Ectodermal cell (in vitro differentiated cells): Measurements from ENCODE around the gene CCDC85A.

Experiments
- H3K27ac ChIP-seq: 2 replicates; pipeline ENCODE4 v1.7.0; 2013; ENCODE audit warnings: mild to moderate bottlenecking, low read depth, low read length; ENCODE audit not compliant: insufficient read depth, poor library complexity, severe bottlenecking
- H3K27me3 ChIP-seq: 2 replicates; pipeline ENCODE4 v1.7.0; 2013; ENCODE audit warnings: mild to moderate bottlenecking, low read length; ENCODE audit not compliant: insufficient read depth, control insufficient read depth, poor library complexity, severe bottlenecking
- H3K36me3 ChIP-seq: one replicate; pipeline ENCODE4 v1.7.0; 2013; ENCODE audit warnings: low read length; ENCODE audit not compliant: control insufficient read depth, insufficient read depth
- H3K4me1 ChIP-seq: one replicate; pipeline ENCODE4 v1.7.0; 2013; ENCODE audit warnings: low read length; ENCODE audit not compliant: control insufficient read depth, insufficient read depth
- H3K4me3 ChIP-seq: 2 replicates; pipeline ENCODE4 v1.7.0; 2013; ENCODE audit warnings: low read depth, low read length, control low read depth; ENCODE audit not compliant: insufficient read depth
- H3K9me3 ChIP-seq: 2 replicates; pipeline ENCODE4 v1.7.0; 2013; ENCODE audit warnings: mild to moderate bottlenecking, low read length, moderate library complexity; ENCODE audit not compliant: control insufficient read depth
- WGBS, 2 experiments: methylation state at CpG; one replicate each; pipeline ENCODE4 v1.1.7; 2013; ENCODE audit warnings: missing lambda C conversion rate in 2 of 2; 5-methylcytosine and 5-hydroxymethylcytosine counted together

The CCDC85A gene

GRCh38 chr2:56231361-56231760 is 47.6 kb downstream of the CCDC85A start:
- Histone ChIP-seq H3K27ac (no peak overlapping the region), H3K36me3 (no peaks in the 10 kb centered on the region), H3K27me3 (no peaks in the 10 kb centered on the region), H3K9me3 (no peaks in the 10 kb centered on the region), H3K4me3 (no peak overlapping the region), H3K4me1 (no peaks in the 10 kb centered on the region)
- WGBS, 2 experiments, result 91 to 95% methylated on average over 3 of the region's 3 CpGs

GRCh38 chr2:56232912-56233311 is 49.1 kb downstream of the CCDC85A start:
- H3K27ac ChIP-seq, result no peak overlapping the region
- no peaks in the 10 kb centered on the region for H3K36me3 ChIP-seq
- WGBS, 2 experiments, result 38 to 39% methylated on average over 2 of the region's 2 CpGs
- H3K4me3 ChIP-seq, result no peak overlapping the region
- H3K9me3 ChIP-seq, result no peaks in the 10 kb centered on the region
- H3K27me3 ChIP-seq, result no peaks in the 10 kb centered on the region
- no peaks in the 10 kb centered on the region for H3K4me1 ChIP-seq

GRCh38 chr2:56234241-56234640 is 50.5 kb downstream of the CCDC85A start:
- H3K4me3 ChIP-seq, result no peak overlapping the region
- H3K27me3 ChIP-seq, result no peaks in the 10 kb centered on the region
- no peak overlapping the region for H3K27ac ChIP-seq
- H3K4me1 ChIP-seq, result no peaks in the 10 kb centered on the region
- H3K36me3 ChIP-seq, result no peaks in the 10 kb centered on the region
- WGBS, 2 experiments, result 57 to 58% methylated on average over 2 of the region's 2 CpGs
- no peaks in the 10 kb centered on the region for H3K9me3 ChIP-seq

- Histone ChIP-seq H3K27me3 (no peaks in the 10 kb centered on the region), H3K9me3 (no peaks in the 10 kb centered on the region), H3K27ac (no peak overlapping the region), H3K4me1 (no peaks in the 10 kb centered on the region), H3K4me3 (no peak overlapping the region), H3K36me3 (no peaks in the 10 kb centered on the region)
- WGBS, 2 experiments, result 83 to 85% methylated on average over 2 of the region's 2 CpGs
These were observed 55.2 kb downstream of the CCDC85A start for GRCh38 chr2:56239030-56239429.

GRCh38 chr2:56239437-56239836 is 55.6 kb downstream of the CCDC85A start:
- H3K4me3 ChIP-seq, result no peak overlapping the region
- H3K36me3 ChIP-seq, result no peaks in the 10 kb centered on the region
- H3K27ac ChIP-seq, result no peak overlapping the region
- WGBS, 2 experiments, result 83 to 100% methylated on average over 1 of the region's 1 CpG
- H3K9me3 ChIP-seq, result no peaks in the 10 kb centered on the region
- no peaks in the 10 kb centered on the region for H3K4me1 ChIP-seq
- no peaks in the 10 kb centered on the region for H3K27me3 ChIP-seq

GRCh38 chr2:56240210-56240609 is 56.4 kb downstream of the CCDC85A start:
- Histone ChIP-seq H3K4me1 (no peaks in the 10 kb centered on the region), H3K36me3 (no peaks in the 10 kb centered on the region), H3K9me3 (no peaks in the 10 kb centered on the region), H3K27ac (no peak overlapping the region), H3K4me3 (no peak overlapping the region), H3K27me3 (no peaks in the 10 kb centered on the region)
- 88 to 89% methylated on average over 5 of the region's 5 CpGs for WGBS, 2 experiments

GRCh38 chr2:56244506-56244905 is 60.7 kb downstream of the CCDC85A start:
- H3K27me3 ChIP-seq, result no peaks in the 10 kb centered on the region
- no peak overlapping the region for H3K4me3 ChIP-seq
- H3K27ac ChIP-seq, result no peak overlapping the region
- H3K9me3 ChIP-seq, result no peaks in the 10 kb centered on the region
- WGBS, 2 experiments, result 0% methylated on average over 1 of the region's 1 CpG; no CpG with 5 or more reads in 1 of the 2 experiments
- H3K36me3 ChIP-seq, result no peaks in the 10 kb centered on the region
- H3K4me1 ChIP-seq, result no peaks in the 10 kb centered on the region

- Histone ChIP-seq H3K4me3 (no peak overlapping the region), H3K4me1 (no peaks in the 10 kb centered on the region), H3K9me3 (no peaks in the 10 kb centered on the region), H3K27ac (no peak overlapping the region), H3K36me3 (no peaks in the 10 kb centered on the region), H3K27me3 (no peaks in the 10 kb centered on the region)
- WGBS, 2 experiments, result 100% methylated on average over 1 of the region's 1 CpG
These were observed 61.2 kb downstream of the CCDC85A start for GRCh38 chr2:56244911-56245530.

GRCh38 chr2:56248965-56249742 is 65.4 kb downstream of the CCDC85A start:
- WGBS, 2 experiments, result 92 to 94% methylated on average over 5 of the region's 5 CpGs
- Histone ChIP-seq H3K27me3 (no peaks in the 10 kb centered on the region), H3K27ac (no peak overlapping the region), H3K36me3 (no peaks in the 10 kb centered on the region), H3K4me1 (no peaks in the 10 kb centered on the region), H3K9me3 (no peaks in the 10 kb centered on the region), H3K4me3 (no peak overlapping the region)

- Histone ChIP-seq H3K36me3 (no peaks in the 10 kb centered on the region), H3K9me3 (no peaks in the 10 kb centered on the region), H3K27me3 (no peaks in the 10 kb centered on the region), H3K4me1 (no peaks in the 10 kb centered on the region), H3K27ac (no peak overlapping the region), H3K4me3 (no peak overlapping the region)
- WGBS, 2 experiments, result 93 to 96% methylated on average over 2 of the region's 2 CpGs
These were observed 66.5 kb downstream of the CCDC85A start for GRCh38 chr2:56250153-56250729.
